ENCODE results near the gene FAM89A.
A peak's percentile ranks its signal among the peaks of the same experiment; 100 is the strongest.
"Not testable (repeated sequence)": the region's sequence is repeated elsewhere in the genome, so short reads cannot be mapped to it uniquely, and the experiment has no call there.

Gene FAM89A

DNA sequence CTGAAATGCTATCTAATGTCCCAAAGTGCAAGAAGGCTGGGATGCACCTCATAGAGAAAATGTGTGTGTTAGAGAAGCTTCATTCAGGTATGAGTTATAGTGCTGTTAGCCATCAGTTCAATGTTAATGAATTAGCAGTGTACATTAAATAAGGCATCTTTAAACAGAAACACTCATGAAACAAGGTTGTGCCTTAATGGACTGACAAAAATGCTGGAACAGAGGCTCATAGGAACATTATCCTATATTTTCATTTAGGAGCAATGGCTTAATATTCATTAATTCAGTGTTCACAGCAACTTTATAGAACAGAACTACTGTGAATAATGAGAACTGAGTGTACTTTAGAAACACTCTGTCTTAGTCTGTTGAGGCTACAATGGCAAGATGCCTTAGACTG is 15.2 kb upstream of the FAM89A start:
- DNase-seq = no peak

- no peak for DNase-seq
Observed at GRCh38 chr1:231053493-231054162, 13.6 kb upstream of the FAM89A start.

GRCh38 chr1:231052777-231053176 is 12.7 kb upstream of the FAM89A start:
- no peak for DNase-seq

GRCh38 chr1:231050932-231051331 is 10.9 kb upstream of the FAM89A start:
- not testable (repeated sequence) for DNase-seq

- DNase-seq = no peak
Observed at GRCh38 chr1:231050395-231050794, 10.3 kb upstream of the FAM89A start.

GRCh38 chr1:231049121-231049979 is 9.3 kb upstream of the FAM89A start:
- no peak for DNase-seq

DNA sequence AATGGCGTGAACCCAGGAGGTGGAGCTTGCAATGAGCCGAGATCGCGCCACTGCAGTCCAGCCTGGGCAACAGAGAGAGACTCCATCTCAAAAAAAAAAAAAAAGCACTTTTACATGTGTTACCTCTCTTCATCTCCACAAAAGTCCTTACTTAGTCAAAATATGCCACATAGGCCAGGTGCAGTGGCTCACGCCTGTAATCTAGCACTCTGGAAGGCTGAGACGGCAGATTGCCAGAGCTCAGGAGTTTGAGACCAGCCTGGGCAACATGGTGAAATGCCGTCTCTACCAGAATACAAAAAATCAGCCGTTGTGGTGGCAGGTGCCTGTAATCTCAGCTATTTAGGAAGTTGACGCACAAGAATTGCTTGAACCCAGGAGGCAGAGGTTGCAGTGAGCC is 8.4 kb upstream of the FAM89A start:
- DNase-seq = not testable (repeated sequence)

GRCh38 chr1:231047529-231047928 is 7.5 kb upstream of the FAM89A start:
- not testable (repeated sequence) for DNase-seq

GRCh38 chr1:231046730-231047395 is 6.8 kb upstream of the FAM89A start:
- DNase-seq = no peak

GRCh38 chr1:231045921-231046729 is 6.1 kb upstream of the FAM89A start:
- not testable (repeated sequence) for DNase-seq

GRCh38 chr1:231045286-231045685 is 5.2 kb upstream of the FAM89A start:
- no peak for DNase-seq

DNA sequence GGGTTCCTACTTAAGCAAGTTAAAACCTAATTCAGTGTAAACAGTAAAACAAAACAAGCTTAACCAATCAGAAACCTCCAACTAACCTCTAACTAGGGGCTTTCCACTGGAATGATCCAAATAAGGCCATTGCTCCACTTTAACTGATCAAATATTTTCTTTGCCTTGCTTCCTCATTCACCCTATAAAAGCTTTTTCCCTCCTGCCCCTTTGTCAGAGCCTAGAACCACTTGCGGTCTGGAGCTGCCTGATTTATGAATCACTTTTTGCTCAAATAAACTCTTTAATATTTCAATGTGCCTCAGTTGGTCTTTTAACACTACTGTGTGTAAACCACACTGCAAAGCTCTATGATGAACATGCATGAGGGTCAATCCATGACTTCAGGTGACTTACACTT is 4.5 kb upstream of the FAM89A start:
- DNase-seq = no peak

GRCh38 chr1:231041719-231042261 is 1.7 kb upstream of the FAM89A start:
- DNase-seq = no peak

DNA sequence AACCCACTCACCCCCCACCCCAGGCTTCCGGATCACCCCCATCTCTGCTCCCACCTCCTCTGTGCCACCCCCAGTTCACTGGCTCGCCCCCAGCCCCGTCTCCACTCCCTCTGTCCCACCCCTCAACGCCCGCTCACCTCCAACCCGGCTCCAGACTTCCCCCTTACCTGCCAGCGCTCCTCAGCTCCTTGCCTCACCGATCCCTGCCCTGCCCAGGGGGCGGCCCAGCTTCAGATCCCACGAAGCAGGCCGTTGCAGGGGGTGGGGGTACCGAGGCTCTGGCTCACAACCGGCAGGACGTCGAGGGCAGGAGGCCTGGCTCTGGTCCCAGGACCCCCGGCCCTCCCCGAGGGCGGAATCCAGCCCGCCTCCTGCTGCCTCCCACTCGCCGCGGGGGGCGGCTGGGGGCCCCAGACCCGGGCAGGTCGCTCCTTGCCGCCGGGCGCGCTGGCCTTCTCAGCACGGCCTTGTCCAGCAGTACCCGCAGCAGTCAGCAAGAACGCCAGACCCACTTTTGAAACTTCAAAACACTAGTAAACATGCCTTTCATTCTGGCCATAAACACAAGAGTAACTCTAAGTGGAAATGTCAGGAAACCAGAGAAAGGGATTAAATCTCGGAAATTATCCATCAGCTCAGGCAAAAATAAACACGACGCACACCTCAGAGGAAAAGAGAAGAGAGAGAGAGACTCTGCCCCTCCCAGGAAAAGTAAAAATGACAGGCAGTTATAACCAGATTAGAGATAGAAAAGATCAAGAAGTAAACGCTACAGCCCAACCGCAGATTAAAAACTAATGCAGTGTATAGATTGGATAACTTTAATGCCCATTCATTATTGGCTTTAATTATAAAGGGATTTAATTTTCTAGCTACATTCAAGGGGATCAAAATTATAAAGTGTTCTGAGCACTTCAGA is 1.0 kb upstream of the FAM89A start:
- no peak for DNase-seq

DNA sequence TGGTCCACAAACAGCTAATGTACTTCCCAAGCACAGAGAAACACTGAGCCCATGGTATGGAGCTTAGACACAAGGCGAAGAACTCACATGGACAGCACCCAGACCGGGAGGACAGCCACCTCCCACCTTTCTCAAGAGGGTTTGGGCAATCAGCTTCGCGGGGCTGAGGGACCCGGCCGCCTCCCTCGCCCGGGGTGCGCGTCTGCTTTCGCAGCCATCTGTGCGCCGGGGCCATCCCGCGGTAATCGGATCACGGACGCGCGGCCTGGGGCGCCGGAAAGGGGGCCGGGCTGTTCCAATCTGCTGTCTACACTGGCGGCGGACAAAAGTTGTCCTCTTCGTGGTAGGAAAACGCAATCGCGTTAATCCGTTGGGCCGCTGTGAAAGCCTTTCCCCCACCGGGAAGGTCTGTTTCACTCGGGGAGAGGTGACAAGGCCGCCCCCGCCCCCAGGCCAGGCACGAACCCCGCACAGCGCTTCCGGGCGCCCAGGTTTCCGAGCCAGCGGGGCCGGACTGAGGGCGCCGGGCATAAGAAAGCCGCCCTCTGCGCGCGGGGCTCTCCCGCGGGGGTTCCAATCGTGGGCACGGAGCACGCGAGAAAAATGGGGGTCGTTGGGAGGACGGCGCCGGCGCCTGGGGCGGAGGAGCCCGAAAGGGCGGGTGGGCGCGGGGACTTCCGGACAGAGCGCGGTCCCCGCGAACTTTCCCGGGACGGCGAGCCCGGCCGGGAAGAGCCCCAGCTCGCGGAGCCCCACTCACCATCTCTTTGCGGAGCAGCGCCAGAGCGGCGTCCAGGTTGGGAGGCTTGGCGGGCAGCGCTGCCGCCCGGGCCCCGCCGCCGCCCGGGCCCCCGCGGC is 664 bp downstream of the FAM89A start:
- DNase-seq = peak; percentile 27

DNA sequence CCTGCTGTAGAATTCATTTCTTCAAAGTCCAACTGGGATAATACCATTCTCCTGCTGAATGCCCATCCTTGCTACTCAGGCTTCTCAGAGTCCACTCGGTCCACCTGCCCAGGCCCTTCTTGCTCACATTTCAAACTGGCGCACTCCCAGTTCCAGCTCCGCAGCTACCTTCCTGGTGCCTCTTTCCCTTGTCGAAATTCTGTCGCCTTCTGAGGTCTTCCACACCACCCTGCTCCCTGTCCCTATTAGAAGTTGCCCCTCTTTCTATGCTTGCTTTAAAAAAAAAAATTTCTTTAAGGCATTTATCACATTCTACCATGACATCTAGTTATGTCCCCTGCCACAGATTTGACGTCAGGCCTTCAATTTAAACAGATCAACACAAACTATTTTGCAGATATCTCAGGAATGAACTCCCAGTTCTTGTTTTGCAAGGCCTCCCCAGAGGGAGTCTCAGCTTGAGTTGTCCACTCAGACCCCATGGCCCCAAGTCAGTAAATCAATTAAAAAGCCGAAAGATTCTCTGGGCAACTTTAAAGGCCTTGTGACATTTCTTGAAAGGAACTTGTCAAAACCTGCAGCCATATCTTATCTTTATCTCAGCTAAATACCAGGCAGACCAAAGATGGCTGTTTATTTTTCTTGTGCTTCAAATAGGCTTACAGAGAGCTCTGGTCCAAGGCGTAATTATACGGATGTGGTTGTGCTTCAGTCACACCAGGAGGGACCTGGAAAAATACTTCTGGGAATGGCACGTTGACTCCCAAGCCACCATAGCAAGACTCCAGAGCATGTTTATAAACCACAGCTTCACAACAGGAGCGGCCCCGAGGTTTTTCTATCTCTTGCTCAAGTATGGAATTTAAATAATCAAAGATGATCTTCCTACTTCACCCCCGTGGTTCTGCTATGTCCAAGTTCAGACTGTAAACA is 2.2 kb downstream of the FAM89A start:
- DNase-seq = no peak

DNA sequence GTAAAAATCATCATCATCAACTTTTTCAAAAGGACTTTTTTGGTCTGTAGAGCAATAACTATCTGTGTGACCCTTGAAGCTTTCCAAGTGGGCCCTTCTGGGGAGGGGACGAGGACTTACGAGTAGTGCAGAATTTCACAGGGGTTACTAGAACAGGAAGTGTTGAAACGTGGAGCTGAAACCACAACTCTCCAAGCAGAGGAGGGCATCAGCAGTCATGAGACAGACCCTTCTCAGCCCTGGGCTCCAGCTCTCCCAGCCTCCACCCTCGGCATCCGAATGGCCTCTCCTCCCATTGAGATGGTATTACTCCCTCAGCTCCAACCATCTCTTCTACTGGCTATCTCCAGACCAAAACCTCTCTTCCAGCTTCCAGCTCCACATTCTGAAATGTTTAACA is 3.6 kb downstream of the FAM89A start:
- DNase-seq = no peak

- no peak for DNase-seq
Observed at GRCh38 chr1:231035799-231036198, 4.3 kb downstream of the FAM89A start.

- DNase-seq = no peak
Observed at GRCh38 chr1:231032963-231033362, 7.1 kb downstream of the FAM89A start.

Data from CD4-positive, alpha-beta T cell treated with Interleukin-21 for 1 hour (primary cell).